Activated CD8-positive, alpha-beta T cell treated with anti-CD3 and anti-CD28 coated beads, Interleukin-2, amount 10 ng/mL, durations not matched to agents 7 days and 5 days (primary cell): ENCODE results near the gene SF3B4. TPM values are rescaled to one million over a fixed set of nuclear protein-coding genes. Genes with fewer than 3 reads are reported as not detected.
"Not testable (repeated sequence)": the region's sequence is repeated elsewhere in the genome, so short reads cannot be mapped to it uniquely, and the experiment has no call there.

ENCODE experiments used
- ATAC-seq: fragments of 150-1000 bp; cut with Tn5 transposase; one replicate; pipeline ENCODE4 v1.10.0; 2021; ENCODE audit warnings: moderate library complexity
- CTCF ChIA-PET: fragments of 350-600 bp; sonication (Branson Sonifier 250); formaldehyde crosslinking; loops from one replicate; lab custom pipeline; 2021; ENCODE audit warnings: antibody characterized with exemption; lab: Charles Lee
- POLR2A ChIA-PET: fragments of 350-600 bp; sonication (Branson Sonifier 250); formaldehyde crosslinking; loops from one replicate; lab custom pipeline; 2021; ENCODE audit warnings: antibody characterized with exemption; lab: Charles Lee
- DNase-seq: peaks from one replicate; pipeline ENCODE4 v3.0.0-alpha.2; 2020
- H3K27ac Mint-ChIP-seq: one replicate; pipeline ENCODE4 v1.8.0; 2021; ENCODE audit warnings: mild to moderate bottlenecking, mixed read lengths
- H3K27me3 Mint-ChIP-seq: one replicate; pipeline ENCODE4 v1.8.0; 2021; ENCODE audit warnings: low read depth, mixed read lengths
- H3K36me3 Mint-ChIP-seq: one replicate; pipeline ENCODE4 v1.8.0; 2021; ENCODE audit warnings: low read depth, mixed read lengths
- H3K4me1 Mint-ChIP-seq: one replicate; pipeline ENCODE4 v1.8.0; 2021; ENCODE audit warnings: low read depth, mixed read lengths
- H3K4me3 Mint-ChIP-seq: one replicate; pipeline ENCODE4 v1.8.0; 2021; ENCODE audit warnings: mild to moderate bottlenecking, mixed read lengths
- H3K9me3 Mint-ChIP-seq: one replicate; pipeline ENCODE4 v1.8.0; 2022; ENCODE audit warnings: mixed read lengths; ENCODE audit not compliant: insufficient read depth
- total RNA-seq, 2 experiments: library from RNA; stranded (reverse); gene quantifications; one replicate each; pipeline ENCODE4 v1.2.3, GENCODE V29; 2021

Gene SF3B4
- total RNA-seq, 2 experiments from 2014 or later, result 102 to 106 TPM

DNA sequence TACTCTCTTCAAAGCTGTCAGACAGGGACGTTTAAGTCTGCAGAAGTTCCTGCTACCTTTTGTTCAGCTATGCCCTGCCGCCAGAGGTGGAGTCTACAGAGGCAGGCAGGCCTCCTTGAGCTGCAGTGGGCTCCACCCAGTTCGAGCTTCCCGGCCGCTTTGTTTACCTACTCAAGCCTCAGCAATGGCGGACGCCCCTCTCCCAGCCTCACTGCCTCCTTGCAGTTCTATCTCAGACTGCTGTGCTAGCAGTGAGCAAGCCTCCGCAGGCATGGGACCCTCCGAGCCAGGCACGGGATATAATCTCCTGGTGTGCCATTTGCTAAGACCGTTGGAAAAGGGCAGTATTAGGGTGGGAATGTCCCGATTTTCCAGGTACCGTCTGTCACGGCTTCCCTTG is 29.9 kb upstream of the SF3B4 start:
- H3K9me3 Mint-ChIP-seq, DNase-seq, ATAC-seq, H3K4me3 Mint-ChIP-seq, H3K4me1 Mint-ChIP-seq, POLR2A ChIA-PET, H3K27ac Mint-ChIP-seq, H3K27me3 Mint-ChIP-seq: not testable (repeated sequence)
- H3K36me3 Mint-ChIP-seq, result peaks cover 47% of the 10 kb centered on the region
- CTCF ChIA-PET, result interaction anchor here (0.9 kb wide), 1 partner anchor 230 kb away, joined by 3 read pairs; no protein-coding TSS in a partner anchor

- Mint-ChIP-seq H3K9me3 (no peaks in the 10 kb centered on the region), H3K4me1 (no peaks in the 10 kb centered on the region), H3K27ac (no peak overlapping the region), H3K4me3 (no peak overlapping the region), H3K36me3 (peaks cover 31% of the 10 kb centered on the region), H3K27me3 (no peaks in the 10 kb centered on the region)
- ATAC-seq, result no peak
- no peak for DNase-seq
- ChIA-PET CTCF (interaction anchor here (1.1 to 1.3 kb wide), 2 partner anchors 12 to 238 kb away, joined by 3 read pairs; no protein-coding TSS in a partner anchor), POLR2A (interaction anchor here (0.8 to 3.9 kb wide), 3 partner anchors 28 to 220 kb away, joined by 3 to 13 read pairs (median 3); a partner anchor contains a TSS)
These were observed 22.3 kb upstream of the SF3B4 start for GRCh38 chr1:149949911-149950310.

GRCh38 chr1:149945206-149945605 is 17.6 kb upstream of the SF3B4 start:
- Mint-ChIP-seq H3K4me1 (peaks cover 15% of the 10 kb centered on the region), H3K27me3 (no peaks in the 10 kb centered on the region), H3K36me3 (peaks cover 30% of the 10 kb centered on the region), H3K9me3 (no peaks in the 10 kb centered on the region), H3K27ac (no peak overlapping the region), H3K4me3 (no peak overlapping the region)
- ChIA-PET POLR2A (interaction anchor here (0.6 to 1.4 kb wide), 2 partner anchors 58 to 128 kb away, joined by 3 to 5 read pairs; a partner anchor contains a TSS), CTCF (interaction anchor here (0.9 to 1.8 kb wide), 2 partner anchors 14 to 242 kb away, joined by 3 to 4 read pairs; no protein-coding TSS in a partner anchor)
- DNase-seq, result no peak
- no peak for ATAC-seq

DNA sequence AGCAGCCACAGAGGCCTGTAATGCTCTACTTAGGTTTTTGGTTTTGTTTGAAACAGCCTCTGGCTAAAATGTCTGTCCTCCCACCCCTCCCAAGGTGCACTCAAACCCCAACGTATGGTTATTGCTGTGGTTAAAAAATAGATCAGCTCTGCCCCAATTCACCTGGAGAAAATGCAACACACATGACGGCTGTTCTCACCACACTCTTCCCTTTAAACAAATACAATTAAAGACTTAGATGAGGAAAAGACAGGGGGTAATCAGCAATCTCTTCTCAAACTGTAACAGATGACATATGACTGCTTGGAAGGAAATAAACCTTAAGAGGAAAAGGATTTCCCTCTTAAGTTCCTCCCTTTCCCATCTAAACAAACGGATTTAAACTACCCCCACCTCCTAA is 15.3 kb upstream of the SF3B4 start:
- no peaks in the 10 kb centered on the region for H3K9me3 Mint-ChIP-seq
- DNase-seq (no peak), ATAC-seq (no peak)
- no peaks in the 10 kb centered on the region for H3K27me3 Mint-ChIP-seq
- H3K4me3 Mint-ChIP-seq, result no peak overlapping the region
- peaks cover 30% of the 10 kb centered on the region for H3K36me3 Mint-ChIP-seq
- ChIA-PET CTCF (interaction anchor here (0.9 to 2.5 kb wide), 3 partner anchors 9 to 245 kb away, joined by 3 to 8 read pairs (median 4); no protein-coding TSS in a partner anchor), POLR2A (interaction anchor here (0.6 to 3.0 kb wide), 5 partner anchors 12 to 294 kb away, joined by 3 to 10 read pairs (median 3); partner anchors contain the start of gene SF3B4)
- H3K27ac Mint-ChIP-seq, result peak overlapping the region; percentile 22
- H3K4me1 Mint-ChIP-seq, result peaks cover 31% of the 10 kb centered on the region

DNA sequence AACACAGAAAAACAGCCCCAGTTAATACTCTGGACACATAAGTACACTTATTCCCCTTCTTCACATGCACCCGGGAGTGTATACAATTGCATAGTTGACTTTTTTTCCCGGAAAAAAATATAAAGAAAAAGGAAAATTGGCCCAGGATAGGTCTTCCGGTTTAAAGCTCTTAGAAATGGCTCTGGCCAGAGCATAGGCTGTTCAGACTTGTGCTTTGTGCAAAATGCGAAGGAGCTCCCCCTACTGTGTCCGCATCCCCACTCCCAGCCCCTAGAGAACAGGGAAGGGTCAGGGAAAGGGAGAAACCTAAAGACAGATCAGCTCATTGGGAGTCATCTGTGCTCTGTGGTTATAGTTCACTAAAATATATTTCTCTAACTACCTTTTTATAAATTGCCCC is 14.6 kb upstream of the SF3B4 start:
- Mint-ChIP-seq H3K36me3 (peaks cover 26% of the 10 kb centered on the region), H3K27me3 (no peaks in the 10 kb centered on the region), H3K9me3 (no peaks in the 10 kb centered on the region), H3K4me1 (peaks cover 38% of the 10 kb centered on the region), H3K27ac (no peak overlapping the region), H3K4me3 (no peak overlapping the region)
- ATAC-seq (no peak), DNase-seq (no peak)
- CTCF ChIA-PET, result interaction anchor here (0.9 to 2.5 kb wide), 3 partner anchors 9 to 245 kb away, joined by 3 to 8 read pairs (median 4); no protein-coding TSS in a partner anchor
- POLR2A ChIA-PET, result interaction anchor here (1.2 to 3.0 kb wide), 2 partner anchors 14 to 56 kb away, joined by 7 to 10 read pairs; partner anchors contain the start of gene SF3B4

- Mint-ChIP-seq H3K4me1 (peaks cover 49% of the 10 kb centered on the region), H3K27ac (no peak overlapping the region), H3K27me3 (no peaks in the 10 kb centered on the region), H3K4me3 (no peak overlapping the region), H3K36me3 (peaks cover 18% of the 10 kb centered on the region), H3K9me3 (no peaks in the 10 kb centered on the region)
- DNase-seq, result no peak
- ChIA-PET CTCF (no interaction called here), POLR2A (interaction anchor here (1.1 kb wide), 1 partner anchor 12 kb away, joined by 8 read pairs; the partner anchor contains the start of gene SF3B4)
- ATAC-seq, result no peak
These were observed 12.8 kb upstream of the SF3B4 start for GRCh38 chr1:149940427-149940826.

GRCh38 chr1:149938668-149939003 is 11.0 kb upstream of the SF3B4 start:
- not testable (repeated sequence) for DNase-seq, H3K9me3 Mint-ChIP-seq, H3K27me3 Mint-ChIP-seq, H3K27ac Mint-ChIP-seq, H3K36me3 Mint-ChIP-seq, H3K4me3 Mint-ChIP-seq, ATAC-seq
- POLR2A ChIA-PET, result interaction anchor here (1.2 to 2.2 kb wide), 2 partner anchors 11 to 52 kb away, joined by 6 to 23 read pairs; partner anchors contain the start of gene SF3B4
- H3K4me1 Mint-ChIP-seq, result peaks cover 48% of the 10 kb centered on the region
- CTCF ChIA-PET, result interaction anchor here (0.7 to 2.7 kb wide), 3 partner anchors 9 to 23 kb away, joined by 3 to 11 read pairs (median 3); no protein-coding TSS in a partner anchor

GRCh38 chr1:149937759-149938158 is 10.2 kb upstream of the SF3B4 start:
- peak; percentile 57 for ATAC-seq
- ChIA-PET POLR2A (interaction anchor here (1.2 to 2.2 kb wide), 2 partner anchors 10 to 51 kb away, joined by 10 to 23 read pairs; partner anchors contain the start of gene SF3B4), CTCF (interaction anchor here (0.8 to 2.7 kb wide), 4 partner anchors 9 to 61 kb away, joined by 3 to 11 read pairs (median 4); no protein-coding TSS in a partner anchor)
- no peaks in the 10 kb centered on the region for H3K27me3 Mint-ChIP-seq
- peak overlapping the region; percentile 65 for H3K27ac Mint-ChIP-seq
- no peaks in the 10 kb centered on the region for H3K36me3 Mint-ChIP-seq
- peaks cover 39% of the 10 kb centered on the region for H3K4me1 Mint-ChIP-seq
- no peaks in the 10 kb centered on the region for H3K9me3 Mint-ChIP-seq
- peak; percentile 33 for DNase-seq
- peak overlapping the region; percentile 37 for H3K4me3 Mint-ChIP-seq

GRCh38 chr1:149936992-149937705 is 9.5 kb upstream of the SF3B4 start:
- Mint-ChIP-seq H3K36me3 (no peaks in the 10 kb centered on the region), H3K27ac (peak overlapping the region; percentile 65), H3K27me3 (no peaks in the 10 kb centered on the region), H3K4me3 (no peak overlapping the region), H3K9me3 (no peaks in the 10 kb centered on the region), H3K4me1 (peaks cover 38% of the 10 kb centered on the region)
- ATAC-seq, result no peak
- POLR2A ChIA-PET, result interaction anchor here (1.2 to 2.2 kb wide), 2 partner anchors 9 to 50 kb away, joined by 10 to 23 read pairs; partner anchors contain the start of gene SF3B4
- CTCF ChIA-PET, result interaction anchor here (0.8 to 2.7 kb wide), 4 partner anchors 9 to 61 kb away, joined by 3 to 11 read pairs (median 4); no protein-coding TSS in a partner anchor
- DNase-seq, result no peak

DNA sequence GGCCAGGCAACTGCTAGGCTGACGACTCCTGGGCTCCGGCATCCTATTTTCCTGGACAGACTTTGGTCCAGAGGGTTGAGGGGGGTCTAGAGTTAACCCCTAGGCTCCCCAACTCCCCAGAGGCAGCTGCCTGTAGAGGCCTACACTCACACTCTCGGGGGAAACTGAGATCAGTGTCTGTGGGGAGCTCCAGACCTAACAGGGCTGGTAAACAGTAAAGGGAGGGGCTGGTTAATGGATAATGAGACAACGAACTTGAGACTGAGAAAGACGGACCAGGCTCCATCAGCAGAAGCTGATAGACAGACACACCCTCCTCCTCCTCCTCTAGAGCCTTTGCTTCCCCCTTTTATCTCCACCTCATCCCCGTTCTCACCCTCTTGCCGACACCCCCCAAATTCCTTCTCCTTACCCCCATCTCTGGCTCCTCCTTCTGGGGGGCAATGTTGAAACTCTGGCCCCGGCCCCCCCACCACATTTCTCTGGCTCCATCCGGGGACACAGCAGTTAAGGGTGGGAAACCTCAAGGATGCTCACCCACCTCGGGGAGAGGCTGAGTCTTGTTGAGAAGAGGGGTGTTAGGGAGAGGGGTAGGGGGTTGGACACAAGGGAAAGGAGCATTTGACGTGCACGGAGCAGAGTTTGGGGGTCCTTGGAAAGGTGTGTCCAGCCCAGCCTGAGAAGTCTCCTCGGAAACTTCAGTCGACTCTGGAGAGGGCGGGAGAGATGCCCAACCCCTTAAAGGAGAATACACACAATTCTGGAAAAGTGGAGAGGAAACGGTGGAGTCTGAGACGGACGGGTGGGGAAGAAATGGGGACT is 8.8 kb upstream of the SF3B4 start, which contains the start of gene MTMR11:
MTMR11 (minus strand) TSS at position 710 of the 822 bp plus-strand sequence; CDS start at position 478, 232 bp downstream.
- Mint-ChIP-seq H3K4me1 (peaks cover 42% of the 10 kb centered on the region), H3K4me3 (peak within 1 kb of the TSS; percentile 37), H3K27ac (peak within 1 kb of the TSS; percentile 65), H3K9me3 (no peaks in the 10 kb centered on the region), H3K36me3 (no peaks in the 10 kb centered on the region), H3K27me3 (no peaks in the 10 kb centered on the region)
- POLR2A ChIA-PET, result interaction anchor here (1.1 kb wide), 1 partner anchor 8 kb away, joined by 4 read pairs; the partner anchor contains the start of gene SF3B4
- DNase-seq, result no peak
- CTCF ChIA-PET, result interaction anchor here (1.1 kb wide), 1 partner anchor 48 kb away, joined by 3 read pairs; a partner anchor contains a TSS
- ATAC-seq, result no peak

GRCh38 chr1:149934356-149934755 is 6.8 kb upstream of the SF3B4 start:
- H3K27ac Mint-ChIP-seq, result no peak overlapping the region
- no peak overlapping the region for H3K4me3 Mint-ChIP-seq
- H3K9me3 Mint-ChIP-seq, result no peaks in the 10 kb centered on the region
- H3K4me1 Mint-ChIP-seq, result peaks cover 44% of the 10 kb centered on the region
- no peak for DNase-seq
- ATAC-seq, result no peak
- H3K27me3 Mint-ChIP-seq, result no peaks in the 10 kb centered on the region
- no peaks in the 10 kb centered on the region for H3K36me3 Mint-ChIP-seq
- POLR2A ChIA-PET, result interaction anchor here (7.3 kb wide), 1 partner anchor 48 kb away, joined by 157 read pairs; a partner anchor contains a TSS
- CTCF ChIA-PET, result no interaction called here
